HepG2 (cell line): ENCODE measurements around the gene SLC6A14.

ENCODE experiments used
- ATF7 ChIP-seq, 2 experiments: fragments of 450-650 bp in 1 of 2; sonication (generic) in 1 of 2; formaldehyde crosslinking in 1 of 2; IDR thresholded peaks; 2 replicates each; pipeline versions ENCODE4 v1.4.0 to v1.6.1; 2016 to 2020; ENCODE audit warnings: antibody characterized with exemption in 1 of 2, mild to moderate bottlenecking in 1 of 2, missing genetic modification reagents in 1 of 2
- BRCA1 ChIP-seq: sonication (generic); formaldehyde crosslinking; IDR thresholded peaks from 2 replicates; pipeline ENCODE4 v1.4.0; 2020; ENCODE audit warnings: missing genetic modification reagents
- CAMTA2 ChIP-seq: sonication (generic); formaldehyde crosslinking; IDR thresholded peaks from 2 replicates; pipeline ENCODE4 v1.4.0; 2020; ENCODE audit warnings: mild to moderate bottlenecking, missing genetic modification reagents, borderline replicate concordance
- CBX5 ChIP-seq: sonication (generic); formaldehyde crosslinking; IDR thresholded peaks from 2 replicates; pipeline ENCODE4 v1.4.0; 2020; ENCODE audit warnings: missing genetic modification reagents, borderline replicate concordance
- HNF4G ChIP-seq, 2 experiments: sonication (generic) in 1 of 2; formaldehyde crosslinking in 1 of 2; IDR thresholded peaks; 2 replicates each; pipeline versions ENCODE4 v1.4.0 to v1.6.1; 2011 to 2020; ENCODE audit warnings: borderline replicate concordance in 2 of 2, low read depth in 2 of 2, mild to moderate bottlenecking in 2 of 2, low read length in 1 of 2, missing genetic modification reagents in 1 of 2, moderate library complexity in 1 of 2
- PHF21A ChIP-seq: sonication (generic); formaldehyde crosslinking; IDR thresholded peaks from 2 replicates; pipeline ENCODE4 v1.5.0; 2020; ENCODE audit warnings: mild to moderate bottlenecking, missing genetic modification reagents
- POLR2A ChIP-seq, 2 experiments: IDR thresholded peaks; 2 replicates each; pipeline ENCODE4 v1.6.1; 2011; ENCODE audit warnings: low read depth in 2 of 2, low read length in 2 of 2, mild to moderate bottlenecking in 1 of 2, moderate library complexity in 1 of 2; ENCODE audit not compliant: insufficient read depth in 1 of 2
- SMAD3 ChIP-seq: sonication (generic); formaldehyde crosslinking; IDR thresholded peaks from 2 replicates; pipeline ENCODE4 v1.4.0; 2020; ENCODE audit warnings: missing genetic modification reagents
- ZNF564 ChIP-seq: sonication (generic); formaldehyde crosslinking; IDR thresholded peaks from 2 replicates; pipeline ENCODE4 v1.8.1; 2023; ENCODE audit warnings: mild to moderate bottlenecking, missing genetic modification reagents
- TF ChIP-seq, protein P1 (sequence below): sonication (generic); formaldehyde crosslinking; IDR thresholded peaks from 2 replicates; pipeline ENCODE4 v1.4.0; 2020; ENCODE audit warnings: low read depth, missing genetic modification reagents
- TF ChIP-seq, protein P2 (sequence below): sonication (generic); formaldehyde crosslinking; IDR thresholded peaks from 2 replicates; pipeline ENCODE4 v1.5.0; 2020; ENCODE audit warnings: mild to moderate bottlenecking, missing genetic modification reagents, moderate library complexity
- TF ChIP-seq, protein P3 (sequence below): sonication (generic); formaldehyde crosslinking; IDR thresholded peaks from 2 replicates; pipeline ENCODE4 v1.5.0; 2020; ENCODE audit warnings: missing genetic modification reagents, mild to moderate bottlenecking, borderline replicate concordance
- TF ChIP-seq, protein P4 (sequence below), 2 experiments: sonication (generic) in 1 of 2; formaldehyde crosslinking in 1 of 2; IDR thresholded peaks; 2 replicates each; pipeline versions ENCODE4 v1.4.0 to v1.6.1; 2018 to 2020; ENCODE audit warnings: missing genetic modification reagents in 2 of 2, borderline replicate concordance in 1 of 2, low read depth in 1 of 2, mild to moderate bottlenecking in 1 of 2, missing biosample characterization in 1 of 2
- TF ChIP-seq, protein P5 (sequence below): sonication (generic); formaldehyde crosslinking; IDR thresholded peaks from 2 replicates; pipeline ENCODE4 v1.5.0; 2020; ENCODE audit warnings: mild to moderate bottlenecking, missing genetic modification reagents

DNA sequence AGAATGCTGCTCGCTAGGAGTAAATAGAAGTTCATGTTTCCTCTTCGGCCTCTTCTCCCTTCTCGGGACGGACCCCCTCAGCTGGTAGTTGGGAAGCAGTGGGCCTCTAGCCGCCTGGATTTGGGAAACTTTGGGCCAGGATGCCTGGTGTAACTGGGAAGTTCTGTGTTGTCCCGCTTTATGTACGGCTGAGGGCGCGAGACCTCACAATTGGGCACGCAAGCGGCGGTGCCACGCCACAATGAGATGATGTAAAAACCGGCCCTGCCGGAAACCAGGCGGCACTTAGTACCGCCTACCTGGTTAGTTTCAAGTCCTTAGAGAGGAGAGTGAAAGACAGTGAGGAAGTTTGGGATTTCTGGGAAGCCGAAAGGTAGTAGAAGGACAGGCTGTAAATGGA is 26.4 kb downstream of the SLC6A14 start, which contains the start of gene CT83:
- TF ChIP-seq, protein P1, sequence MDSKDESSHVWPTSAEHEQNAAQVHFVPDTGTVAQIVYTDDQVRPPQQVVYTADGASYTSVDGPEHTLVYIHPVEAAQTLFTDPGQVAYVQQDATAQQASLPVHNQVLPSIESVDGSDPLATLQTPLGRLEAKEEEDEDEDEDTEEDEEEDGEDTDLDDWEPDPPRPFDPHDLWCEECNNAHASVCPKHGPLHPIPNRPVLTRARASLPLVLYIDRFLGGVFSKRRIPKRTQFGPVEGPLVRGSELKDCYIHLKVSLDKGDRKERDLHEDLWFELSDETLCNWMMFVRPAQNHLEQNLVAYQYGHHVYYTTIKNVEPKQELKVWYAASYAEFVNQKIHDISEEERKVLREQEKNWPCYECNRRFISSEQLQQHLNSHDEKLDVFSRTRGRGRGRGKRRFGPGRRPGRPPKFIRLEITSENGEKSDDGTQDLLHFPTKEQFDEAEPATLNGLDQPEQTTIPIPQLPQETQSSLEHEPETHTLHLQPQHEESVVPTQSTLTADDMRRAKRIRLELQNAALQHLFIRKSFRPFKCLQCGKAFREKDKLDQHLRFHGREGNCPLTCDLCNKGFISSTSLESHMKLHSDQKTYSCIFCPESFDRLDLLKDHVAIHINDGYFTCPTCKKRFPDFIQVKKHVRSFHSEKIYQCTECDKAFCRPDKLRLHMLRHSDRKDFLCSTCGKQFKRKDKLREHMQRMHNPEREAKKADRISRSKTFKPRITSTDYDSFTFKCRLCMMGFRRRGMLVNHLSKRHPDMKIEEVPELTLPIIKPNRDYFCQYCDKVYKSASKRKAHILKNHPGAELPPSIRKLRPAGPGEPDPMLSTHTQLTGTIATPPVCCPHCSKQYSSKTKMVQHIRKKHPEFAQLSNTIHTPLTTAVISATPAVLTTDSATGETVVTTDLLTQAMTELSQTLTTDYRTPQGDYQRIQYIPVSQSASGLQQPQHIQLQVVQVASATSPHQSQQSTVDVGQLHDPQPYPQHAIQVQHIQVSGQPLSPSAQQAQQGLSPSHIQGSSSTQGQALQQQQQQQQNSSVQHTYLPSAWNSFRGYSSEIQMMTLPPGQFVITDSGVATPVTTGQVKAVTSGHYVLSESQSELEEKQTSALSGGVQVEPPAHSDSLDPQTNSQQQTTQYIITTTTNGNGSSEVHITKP (CRISPR knock-in tag): no peak
- TF ChIP-seq, protein P2, sequence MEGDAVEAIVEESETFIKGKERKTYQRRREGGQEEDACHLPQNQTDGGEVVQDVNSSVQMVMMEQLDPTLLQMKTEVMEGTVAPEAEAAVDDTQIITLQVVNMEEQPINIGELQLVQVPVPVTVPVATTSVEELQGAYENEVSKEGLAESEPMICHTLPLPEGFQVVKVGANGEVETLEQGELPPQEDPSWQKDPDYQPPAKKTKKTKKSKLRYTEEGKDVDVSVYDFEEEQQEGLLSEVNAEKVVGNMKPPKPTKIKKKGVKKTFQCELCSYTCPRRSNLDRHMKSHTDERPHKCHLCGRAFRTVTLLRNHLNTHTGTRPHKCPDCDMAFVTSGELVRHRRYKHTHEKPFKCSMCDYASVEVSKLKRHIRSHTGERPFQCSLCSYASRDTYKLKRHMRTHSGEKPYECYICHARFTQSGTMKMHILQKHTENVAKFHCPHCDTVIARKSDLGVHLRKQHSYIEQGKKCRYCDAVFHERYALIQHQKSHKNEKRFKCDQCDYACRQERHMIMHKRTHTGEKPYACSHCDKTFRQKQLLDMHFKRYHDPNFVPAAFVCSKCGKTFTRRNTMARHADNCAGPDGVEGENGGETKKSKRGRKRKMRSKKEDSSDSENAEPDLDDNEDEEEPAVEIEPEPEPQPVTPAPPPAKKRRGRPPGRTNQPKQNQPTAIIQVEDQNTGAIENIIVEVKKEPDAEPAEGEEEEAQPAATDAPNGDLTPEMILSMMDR (CRISPR knock-in tag): no peak
- TF ChIP-seq POLR2A (IDR thresholded peaks at IDR 0.05; ENCODE audit: insufficient read depth in 1 of 2, low read depth in 2 of 2, low read length in 2 of 2) (no peak), SMAD3 (CRISPR knock-in tag) (no peak), ATF7 (IDR thresholded peaks at IDR 0.05) (no peak), ATF7 (CRISPR knock-in tag; IDR thresholded peaks at IDR 0.05) (no peak), HNF4G (IDR thresholded peaks at IDR 0.05; ENCODE audit: borderline replicate concordance, low read depth, low read length) (no peak), HNF4G (CRISPR knock-in tag; IDR thresholded peaks at IDR 0.05; ENCODE audit: borderline replicate concordance, low read depth) (no peak), ZNF564 (CRISPR knock-in tag) (no peak), CAMTA2 (CRISPR knock-in tag) (no peak), PHF21A (CRISPR knock-in tag) (no peak), BRCA1 (CRISPR knock-in tag) (no peak), CBX5 (CRISPR knock-in tag) (no peak)
- TF ChIP-seq, protein P3, sequence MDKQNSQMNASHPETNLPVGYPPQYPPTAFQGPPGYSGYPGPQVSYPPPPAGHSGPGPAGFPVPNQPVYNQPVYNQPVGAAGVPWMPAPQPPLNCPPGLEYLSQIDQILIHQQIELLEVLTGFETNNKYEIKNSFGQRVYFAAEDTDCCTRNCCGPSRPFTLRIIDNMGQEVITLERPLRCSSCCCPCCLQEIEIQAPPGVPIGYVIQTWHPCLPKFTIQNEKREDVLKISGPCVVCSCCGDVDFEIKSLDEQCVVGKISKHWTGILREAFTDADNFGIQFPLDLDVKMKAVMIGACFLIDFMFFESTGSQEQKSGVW (CRISPR knock-in tag): no peak
- TF ChIP-seq, protein P4, sequence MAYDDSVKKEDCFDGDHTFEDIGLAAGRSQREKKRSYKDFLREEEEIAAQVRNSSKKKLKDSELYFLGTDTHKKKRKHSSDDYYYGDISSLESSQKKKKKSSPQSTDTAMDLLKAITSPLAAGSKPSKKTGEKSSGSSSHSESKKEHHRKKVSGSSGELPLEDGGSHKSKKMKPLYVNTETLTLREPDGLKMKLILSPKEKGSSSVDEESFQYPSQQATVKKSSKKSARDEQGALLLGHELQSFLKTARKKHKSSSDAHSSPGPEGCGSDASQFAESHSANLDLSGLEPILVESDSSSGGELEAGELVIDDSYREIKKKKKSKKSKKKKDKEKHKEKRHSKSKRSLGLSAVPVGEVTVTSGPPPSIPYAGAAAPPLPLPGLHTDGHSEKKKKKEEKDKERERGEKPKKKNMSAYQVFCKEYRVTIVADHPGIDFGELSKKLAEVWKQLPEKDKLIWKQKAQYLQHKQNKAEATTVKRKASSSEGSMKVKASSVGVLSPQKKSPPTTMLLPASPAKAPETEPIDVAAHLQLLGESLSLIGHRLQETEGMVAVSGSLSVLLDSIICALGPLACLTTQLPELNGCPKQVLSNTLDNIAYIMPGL (CRISPR knock-in tag; IDR thresholded peaks at IDR 0.05; ENCODE audit: borderline replicate concordance in 1 of 2, low read depth in 1 of 2): no peak
- TF ChIP-seq, protein P5, sequence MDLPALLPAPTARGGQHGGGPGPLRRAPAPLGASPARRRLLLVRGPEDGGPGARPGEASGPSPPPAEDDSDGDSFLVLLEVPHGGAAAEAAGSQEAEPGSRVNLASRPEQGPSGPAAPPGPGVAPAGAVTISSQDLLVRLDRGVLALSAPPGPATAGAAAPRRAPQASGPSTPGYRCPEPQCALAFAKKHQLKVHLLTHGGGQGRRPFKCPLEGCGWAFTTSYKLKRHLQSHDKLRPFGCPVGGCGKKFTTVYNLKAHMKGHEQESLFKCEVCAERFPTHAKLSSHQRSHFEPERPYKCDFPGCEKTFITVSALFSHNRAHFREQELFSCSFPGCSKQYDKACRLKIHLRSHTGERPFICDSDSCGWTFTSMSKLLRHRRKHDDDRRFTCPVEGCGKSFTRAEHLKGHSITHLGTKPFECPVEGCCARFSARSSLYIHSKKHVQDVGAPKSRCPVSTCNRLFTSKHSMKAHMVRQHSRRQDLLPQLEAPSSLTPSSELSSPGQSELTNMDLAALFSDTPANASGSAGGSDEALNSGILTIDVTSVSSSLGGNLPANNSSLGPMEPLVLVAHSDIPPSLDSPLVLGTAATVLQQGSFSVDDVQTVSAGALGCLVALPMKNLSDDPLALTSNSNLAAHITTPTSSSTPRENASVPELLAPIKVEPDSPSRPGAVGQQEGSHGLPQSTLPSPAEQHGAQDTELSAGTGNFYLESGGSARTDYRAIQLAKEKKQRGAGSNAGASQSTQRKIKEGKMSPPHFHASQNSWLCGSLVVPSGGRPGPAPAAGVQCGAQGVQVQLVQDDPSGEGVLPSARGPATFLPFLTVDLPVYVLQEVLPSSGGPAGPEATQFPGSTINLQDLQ: no peak
